Uterus (tissue), 4 donors: ENCODE results near the gene FAM174B. TPM values are rescaled to one million over a fixed set of nuclear protein-coding genes. Genes with fewer than 3 reads are reported as not detected.

ENCODE experiments used
- DNase-seq, 2 donors: peaks; one replicate each; pipeline ENCODE4 v3.0.0-alpha.2; 2019 to 2020
- H3K27ac ChIP-seq, 2 donors: fragments of 200-600 bp; sonication (generic); 1 replicate in 1 of 2; 2 replicates in 1 of 2; pipeline ENCODE4 v1.5.1; 2016 to 2018
- H3K27me3 ChIP-seq, 2 donors: fragments of 200-600 bp; sonication (generic); one replicate each; pipeline ENCODE4 v1.5.1; 2018 to 2019; ENCODE audit warnings: control low read depth in 1 of 2
- H3K36me3 ChIP-seq, 2 donors: fragments of 200-600 bp; sonication (generic); one replicate each; pipeline ENCODE4 v1.5.1; 2019; ENCODE audit warnings: control low read depth in 1 of 2
- H3K4me1 ChIP-seq, 2 donors: fragments of 200-600 bp; sonication (generic); one replicate each; pipeline ENCODE4 v1.5.1; 2018 to 2019; ENCODE audit warnings: control low read depth in 1 of 2
- H3K4me3 ChIP-seq, 2 donors: fragments of 200-600 bp; sonication (generic); 1 replicate in 1 of 2; 2 replicates in 1 of 2; pipeline ENCODE4 v1.5.1; 2018 to 2019; ENCODE audit warnings: mild to moderate bottlenecking in 1 of 2
- H3K9me3 ChIP-seq, 2 donors: fragments of 200-600 bp; sonication (generic); one replicate each; pipeline ENCODE4 v1.5.1; 2019; ENCODE audit warnings: control low read depth in 1 of 2
- POLR2A ChIP-seq, 2 donors: fragments of 450-650 bp; IDR thresholded peaks; one replicate each; pipeline ENCODE4 v1.6.1; 2016; ENCODE audit warnings: antibody characterized with exemption in 2 of 2, mild to moderate bottlenecking in 1 of 2, moderate library complexity in 1 of 2
- intact Hi-C: fragments of 100-400 bp; cut with DNase I; formaldehyde crosslinking; loops from one replicate; pipeline ENCODE4 v1.15.1; 2023; ENCODE audit warnings: low total_unique reads
- total RNA-seq, 4 donors: library from RNA; depleted of rRNA in 3 of 4; stranded (reverse); fragments of >200 nt in 3 of 4; gene quantifications; one replicate each; pipeline versions ENCODE4 v1.1.0 to v1.2.4, GENCODE V29; 2014 to 2023
- TF ChIP-seq, protein P1 (sequence below), 4 experiments: fragments of 200-600 bp in 2 of 4; fragments of 450-650 bp in 2 of 4; sonication (generic) in 2 of 4; IDR thresholded peaks; one replicate each; pipeline ENCODE4 v1.5.1; 2016 to 2019; ENCODE audit warnings: antibody characterized with exemption in 4 of 4, mild to moderate bottlenecking in 2 of 4, moderate library complexity in 1 of 4
- donor health status: DM: yes; HTN: yes; CAD: no.

Gene FAM174B
- total RNA-seq, 4 donors from 2014 or later: 0.51 to 41.8 (median 5.5) TPM

GRCh38 chr15:92591275-92591674, 64.3 kb downstream of the FAM174B start:
- intact Hi-C loops: no loop called here
- no peak overlapping the region for H3K4me3 ChIP-seq
- no peaks in the 10 kb centered on the region for H3K36me3 ChIP-seq
- no peak overlapping the region for H3K27ac ChIP-seq
- H3K27me3 ChIP-seq: no peaks in the 10 kb centered on the region
- H3K9me3 ChIP-seq: no peaks in the 10 kb centered on the region
- DNase-seq: no peak
- TF ChIP-seq, protein P1, sequence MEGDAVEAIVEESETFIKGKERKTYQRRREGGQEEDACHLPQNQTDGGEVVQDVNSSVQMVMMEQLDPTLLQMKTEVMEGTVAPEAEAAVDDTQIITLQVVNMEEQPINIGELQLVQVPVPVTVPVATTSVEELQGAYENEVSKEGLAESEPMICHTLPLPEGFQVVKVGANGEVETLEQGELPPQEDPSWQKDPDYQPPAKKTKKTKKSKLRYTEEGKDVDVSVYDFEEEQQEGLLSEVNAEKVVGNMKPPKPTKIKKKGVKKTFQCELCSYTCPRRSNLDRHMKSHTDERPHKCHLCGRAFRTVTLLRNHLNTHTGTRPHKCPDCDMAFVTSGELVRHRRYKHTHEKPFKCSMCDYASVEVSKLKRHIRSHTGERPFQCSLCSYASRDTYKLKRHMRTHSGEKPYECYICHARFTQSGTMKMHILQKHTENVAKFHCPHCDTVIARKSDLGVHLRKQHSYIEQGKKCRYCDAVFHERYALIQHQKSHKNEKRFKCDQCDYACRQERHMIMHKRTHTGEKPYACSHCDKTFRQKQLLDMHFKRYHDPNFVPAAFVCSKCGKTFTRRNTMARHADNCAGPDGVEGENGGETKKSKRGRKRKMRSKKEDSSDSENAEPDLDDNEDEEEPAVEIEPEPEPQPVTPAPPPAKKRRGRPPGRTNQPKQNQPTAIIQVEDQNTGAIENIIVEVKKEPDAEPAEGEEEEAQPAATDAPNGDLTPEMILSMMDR (IDR thresholded peaks at IDR 0.05): no peak
- TF ChIP-seq POLR2A (IDR thresholded peaks at IDR 0.05): no peak
- no peaks in the 10 kb centered on the region for H3K4me1 ChIP-seq

DNA sequence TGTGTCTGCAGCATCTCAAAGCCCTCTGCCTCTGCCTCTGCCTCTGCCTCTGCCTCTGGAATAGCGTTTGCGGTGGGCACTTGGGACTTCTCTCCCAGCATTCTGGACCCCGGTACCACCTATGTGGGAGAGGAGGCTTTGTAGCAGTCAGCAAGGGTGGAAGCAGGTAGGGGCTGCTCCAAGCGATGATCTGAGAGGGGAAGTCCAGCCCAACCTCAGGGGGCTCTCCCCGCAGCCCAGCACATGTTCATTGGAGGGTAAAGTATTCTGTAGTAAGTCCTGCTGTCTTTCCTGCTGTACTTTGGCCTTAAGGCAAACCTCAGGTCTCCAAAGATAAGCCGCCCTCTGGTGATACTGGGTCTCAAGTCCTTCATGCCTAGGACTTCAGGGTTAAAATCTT, 68.6 kb downstream of the FAM174B start:
- no peaks in the 10 kb centered on the region for H3K4me1 ChIP-seq
- H3K36me3 ChIP-seq: no peaks in the 10 kb centered on the region
- no peaks in the 10 kb centered on the region for H3K27me3 ChIP-seq
- TF ChIP-seq, protein P1 (IDR thresholded peaks at IDR 0.05): no peak
- no peak for TF ChIP-seq POLR2A (IDR thresholded peaks at IDR 0.05)
- intact Hi-C loops: no loop called here
- no peaks in the 10 kb centered on the region for H3K9me3 ChIP-seq
- DNase-seq: no peak
- H3K27ac ChIP-seq: no peak overlapping the region
- H3K4me3 ChIP-seq: no peak overlapping the region

DNA sequence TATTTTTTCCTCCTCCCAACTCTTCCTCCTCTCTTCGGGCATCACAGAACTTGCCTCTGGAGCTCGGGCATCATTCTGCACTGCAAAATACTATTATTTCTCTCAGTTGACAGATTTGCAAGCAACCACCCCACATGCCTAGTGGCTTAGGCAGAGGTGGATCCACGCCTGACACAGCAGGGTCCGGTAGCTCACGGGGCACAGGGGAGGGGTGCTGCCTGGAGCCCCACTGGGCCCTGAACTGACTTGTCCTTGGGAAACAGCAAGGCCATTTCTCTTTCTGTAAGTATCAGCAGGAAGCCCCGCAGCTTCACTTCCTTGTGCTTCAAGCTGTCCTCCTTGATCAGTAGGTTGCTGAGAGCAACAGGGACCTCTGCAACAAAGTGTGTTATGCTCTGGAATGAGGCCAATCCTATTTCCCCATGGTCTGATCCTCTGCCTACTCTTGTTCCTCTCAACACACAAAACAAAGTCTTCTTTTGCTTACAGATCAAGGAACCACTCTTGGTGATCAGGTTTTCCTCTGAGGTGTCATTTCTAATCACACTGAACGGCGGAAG, 69.1 kb downstream of the FAM174B start:
- TF ChIP-seq, protein P1 (IDR thresholded peaks at IDR 0.05): no peak
- no peak for TF ChIP-seq POLR2A (IDR thresholded peaks at IDR 0.05)

DNA sequence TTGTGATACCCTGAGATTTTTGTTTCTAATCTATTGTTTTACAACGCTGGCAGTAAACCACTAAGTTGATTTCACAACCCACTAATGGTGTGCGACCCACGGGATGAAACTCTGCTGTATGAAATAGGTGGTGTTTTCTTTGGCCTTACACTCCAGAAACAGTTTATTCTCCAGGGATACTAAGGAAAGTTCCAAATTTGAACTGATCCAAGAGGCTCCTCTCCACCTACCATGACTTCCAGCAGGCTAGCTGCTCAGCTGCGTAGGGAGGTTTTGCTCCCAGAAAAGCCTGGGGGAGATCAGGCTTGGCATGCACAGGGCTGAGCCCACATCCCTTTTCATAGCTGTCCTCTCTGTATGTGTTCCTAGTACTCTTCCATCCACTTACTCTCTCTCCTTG, 71.5 kb downstream of the FAM174B start:
- no peak overlapping the region for H3K4me3 ChIP-seq
- no peak overlapping the region for H3K27ac ChIP-seq
- H3K27me3 ChIP-seq: no peaks in the 10 kb centered on the region
- H3K9me3 ChIP-seq: no peaks in the 10 kb centered on the region
- no peaks in the 10 kb centered on the region for H3K4me1 ChIP-seq
- intact Hi-C loops: no loop called here
- no peak for DNase-seq
- no peak for TF ChIP-seq POLR2A (IDR thresholded peaks at IDR 0.05)
- TF ChIP-seq, protein P1 (IDR thresholded peaks at IDR 0.05): no peak
- no peaks in the 10 kb centered on the region for H3K36me3 ChIP-seq

More for the DNA sequence above, 69.1 kb downstream of the FAM174B start:
- no peaks in the 10 kb centered on the region for H3K4me1 ChIP-seq
- H3K9me3 ChIP-seq: no peaks in the 10 kb centered on the region
- intact Hi-C loops: no loop called here
- no peaks in the 10 kb centered on the region for H3K36me3 ChIP-seq
- DNase-seq: no peak
- no peak overlapping the region for H3K27ac ChIP-seq
- H3K27me3 ChIP-seq: no peaks in the 10 kb centered on the region
- H3K4me3 ChIP-seq: no peak overlapping the region

- no peaks in the 10 kb centered on the region for H3K9me3 ChIP-seq
- no peak for TF ChIP-seq POLR2A (IDR thresholded peaks at IDR 0.05)
- TF ChIP-seq, protein P1 (IDR thresholded peaks at IDR 0.05): no peak
- H3K27ac ChIP-seq: no peak overlapping the region
- intact Hi-C loops: no loop called here
- no peaks in the 10 kb centered on the region for H3K36me3 ChIP-seq
- no peak for DNase-seq
- H3K4me3 ChIP-seq: no peak overlapping the region
- no peaks in the 10 kb centered on the region for H3K27me3 ChIP-seq
- no peaks in the 10 kb centered on the region for H3K4me1 ChIP-seq
These were observed 72.2 kb downstream of the FAM174B start for GRCh38 chr15:92583096-92584034.
